GM12872 (cell line): ENCODE results near the gene TSPAN14.

Source experiments
- TF ChIP-seq, protein P1 (sequence below): IDR thresholded peaks from 3 replicates; pipeline ENCODE4 v1.5.1; 2011; ENCODE audit warnings: low read depth, mild to moderate bottlenecking, low read length, moderate library complexity; ENCODE audit not compliant: insufficient read depth

The TSPAN14 gene

DNA sequence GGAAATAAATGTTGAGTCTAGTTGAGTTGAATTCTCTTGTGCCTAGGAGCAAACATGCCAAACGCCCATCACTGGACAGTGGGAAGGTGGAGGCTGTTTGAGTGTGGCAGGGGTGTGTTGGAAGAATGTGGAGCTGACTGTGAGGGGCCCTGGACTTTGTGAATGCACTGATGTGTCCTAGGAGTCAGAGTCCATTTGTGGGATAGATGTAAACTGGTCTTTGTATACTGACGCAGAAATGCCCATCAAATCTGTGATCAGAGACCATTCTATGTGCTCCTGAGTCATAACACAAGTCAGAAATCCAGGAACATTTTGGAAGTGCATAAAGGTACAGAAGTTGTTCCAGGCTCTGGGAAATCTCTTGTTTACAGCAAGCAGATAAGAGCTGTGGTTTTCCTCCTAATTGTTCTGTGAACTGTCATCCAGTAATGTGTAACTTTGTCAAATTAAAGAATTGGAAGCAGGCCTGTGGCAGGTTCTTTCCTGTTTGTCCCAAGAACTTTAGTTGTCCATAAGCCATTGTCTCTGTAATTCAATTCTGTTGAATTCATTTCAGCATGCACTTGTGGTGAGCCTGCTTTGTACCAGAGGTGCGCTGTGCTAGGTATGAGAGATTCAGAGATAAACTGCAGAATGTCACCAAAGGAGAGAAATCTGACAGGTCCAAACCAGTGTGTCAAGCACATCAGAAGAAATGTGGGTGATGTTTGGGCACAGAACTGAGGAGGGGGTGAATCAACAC, 38.2 kb upstream of the TSPAN14 start:
- TF ChIP-seq, protein P1, sequence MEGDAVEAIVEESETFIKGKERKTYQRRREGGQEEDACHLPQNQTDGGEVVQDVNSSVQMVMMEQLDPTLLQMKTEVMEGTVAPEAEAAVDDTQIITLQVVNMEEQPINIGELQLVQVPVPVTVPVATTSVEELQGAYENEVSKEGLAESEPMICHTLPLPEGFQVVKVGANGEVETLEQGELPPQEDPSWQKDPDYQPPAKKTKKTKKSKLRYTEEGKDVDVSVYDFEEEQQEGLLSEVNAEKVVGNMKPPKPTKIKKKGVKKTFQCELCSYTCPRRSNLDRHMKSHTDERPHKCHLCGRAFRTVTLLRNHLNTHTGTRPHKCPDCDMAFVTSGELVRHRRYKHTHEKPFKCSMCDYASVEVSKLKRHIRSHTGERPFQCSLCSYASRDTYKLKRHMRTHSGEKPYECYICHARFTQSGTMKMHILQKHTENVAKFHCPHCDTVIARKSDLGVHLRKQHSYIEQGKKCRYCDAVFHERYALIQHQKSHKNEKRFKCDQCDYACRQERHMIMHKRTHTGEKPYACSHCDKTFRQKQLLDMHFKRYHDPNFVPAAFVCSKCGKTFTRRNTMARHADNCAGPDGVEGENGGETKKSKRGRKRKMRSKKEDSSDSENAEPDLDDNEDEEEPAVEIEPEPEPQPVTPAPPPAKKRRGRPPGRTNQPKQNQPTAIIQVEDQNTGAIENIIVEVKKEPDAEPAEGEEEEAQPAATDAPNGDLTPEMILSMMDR = no peak

DNA sequence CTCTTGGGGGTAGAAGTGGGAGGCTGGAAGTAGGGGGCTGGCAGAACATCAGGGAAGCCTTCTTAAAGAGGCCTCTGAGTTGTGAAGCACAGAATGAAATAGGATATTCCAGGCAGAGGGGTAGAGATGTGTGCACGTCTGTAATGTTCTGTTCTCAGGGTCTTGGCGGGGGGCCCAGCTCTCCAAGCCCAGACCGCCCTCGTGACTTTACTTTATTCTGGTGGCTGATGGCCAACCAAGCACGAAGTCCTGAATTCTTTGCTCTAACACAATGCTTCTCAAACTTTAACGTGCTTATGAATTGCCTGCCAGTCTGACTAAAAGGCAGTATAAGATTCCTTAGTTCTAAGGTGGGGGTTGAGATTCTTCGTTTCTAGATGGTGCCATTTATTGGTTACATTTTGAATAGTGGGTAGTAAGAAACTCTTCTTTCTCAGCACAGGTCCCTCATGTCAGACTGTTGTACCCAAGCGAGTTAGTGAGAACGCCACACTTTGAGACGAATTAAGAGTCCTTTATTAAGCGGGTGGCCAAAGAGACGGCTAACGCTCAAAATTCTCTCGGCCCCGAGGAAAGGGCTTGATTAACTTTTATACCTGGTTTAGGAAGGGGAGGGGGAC, 37.5 kb upstream of the TSPAN14 start:
- TF ChIP-seq, protein P1 = no peak

DNA sequence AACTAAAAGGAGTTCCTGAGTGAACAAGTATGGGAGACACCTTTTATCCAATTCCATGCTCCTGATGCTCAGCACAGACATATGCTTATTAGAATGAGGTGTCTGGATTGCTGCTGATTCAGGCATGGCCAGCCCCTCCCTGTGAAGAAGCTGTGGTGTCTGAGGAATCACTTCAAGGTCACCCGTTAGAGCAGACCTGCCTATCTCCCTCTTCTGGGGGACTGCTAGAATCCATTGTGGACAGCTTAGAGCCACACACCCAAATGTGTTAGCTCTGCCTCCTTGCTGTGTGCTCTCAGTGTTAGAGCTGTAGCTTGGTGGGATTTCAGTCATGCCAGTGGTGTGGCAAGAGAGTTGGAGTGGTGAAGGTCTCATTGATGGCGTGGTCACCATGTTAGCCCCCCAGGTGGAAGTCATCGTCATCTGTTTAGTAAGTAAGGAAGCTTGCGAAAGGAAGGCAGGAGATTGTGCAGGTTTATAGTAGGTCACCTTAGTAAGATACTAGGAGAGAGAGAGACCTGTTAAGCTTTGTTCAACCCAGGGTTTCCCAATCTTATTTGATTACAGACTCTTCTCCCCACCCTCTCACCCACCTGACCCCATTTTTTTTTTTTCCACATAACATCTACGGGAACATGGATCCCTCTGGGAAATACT, 32.9 kb upstream of the TSPAN14 start:
- TF ChIP-seq, protein P1 = no peak

DNA sequence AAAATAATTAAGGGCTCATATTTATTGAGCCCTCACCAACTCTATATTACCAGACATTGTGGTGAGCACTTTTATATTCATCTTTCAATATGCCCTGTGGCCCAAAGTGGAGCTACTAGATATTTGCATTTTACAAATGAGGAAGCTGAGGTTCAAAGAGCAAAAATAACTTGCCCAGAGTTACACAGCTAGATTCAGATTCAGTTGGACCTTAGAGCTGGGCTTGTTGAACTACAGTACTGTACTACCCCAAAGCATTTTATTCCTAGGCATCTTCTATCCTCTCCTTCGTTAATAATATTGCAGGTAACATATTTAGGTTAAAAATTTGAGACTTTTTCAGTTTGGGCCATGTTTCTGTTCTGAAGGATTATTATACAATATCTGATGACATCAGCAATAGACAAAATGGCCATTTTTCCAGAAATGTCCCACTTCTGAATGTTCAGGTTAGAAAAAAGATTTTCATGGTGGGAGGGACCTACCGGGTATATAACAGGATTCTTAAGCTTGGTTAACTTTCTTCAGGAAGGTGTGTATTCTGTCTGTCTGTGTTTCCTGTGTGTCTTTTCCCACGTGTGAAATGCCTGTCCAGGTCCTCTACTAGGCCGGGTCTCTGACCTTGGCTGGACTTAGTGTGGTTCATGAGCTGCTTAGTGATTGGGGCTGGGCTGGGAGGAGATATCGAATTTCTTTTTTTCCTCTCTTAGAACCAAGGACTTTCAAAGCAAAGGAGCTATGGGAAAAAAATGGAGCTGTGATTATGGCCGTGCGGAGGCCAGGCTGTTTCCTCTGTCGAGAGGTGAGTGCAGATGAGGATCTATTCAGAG, 32.2 kb upstream of the TSPAN14 start:
- TF ChIP-seq, protein P1 = no peak

DNA sequence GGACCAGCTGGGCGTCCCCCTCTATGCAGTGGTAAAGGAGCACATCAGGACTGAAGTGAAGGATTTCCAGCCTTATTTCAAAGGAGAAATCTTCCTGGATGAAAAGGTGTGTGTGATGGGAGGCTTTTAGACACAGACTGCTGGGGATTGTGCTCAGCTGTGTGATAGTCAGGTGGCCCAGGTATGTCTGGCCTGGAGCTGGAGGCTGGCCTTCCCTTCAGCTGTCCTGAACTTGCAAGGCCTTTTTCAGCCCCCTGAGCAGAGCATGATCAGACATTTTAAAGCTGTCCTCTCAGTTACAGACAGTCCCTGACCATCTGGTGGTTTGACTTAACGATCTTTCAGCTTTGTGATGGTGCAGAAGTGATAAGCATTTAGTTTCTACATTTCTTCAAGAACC, 28.2 kb upstream of the TSPAN14 start:
- TF ChIP-seq, protein P1 = no peak

DNA sequence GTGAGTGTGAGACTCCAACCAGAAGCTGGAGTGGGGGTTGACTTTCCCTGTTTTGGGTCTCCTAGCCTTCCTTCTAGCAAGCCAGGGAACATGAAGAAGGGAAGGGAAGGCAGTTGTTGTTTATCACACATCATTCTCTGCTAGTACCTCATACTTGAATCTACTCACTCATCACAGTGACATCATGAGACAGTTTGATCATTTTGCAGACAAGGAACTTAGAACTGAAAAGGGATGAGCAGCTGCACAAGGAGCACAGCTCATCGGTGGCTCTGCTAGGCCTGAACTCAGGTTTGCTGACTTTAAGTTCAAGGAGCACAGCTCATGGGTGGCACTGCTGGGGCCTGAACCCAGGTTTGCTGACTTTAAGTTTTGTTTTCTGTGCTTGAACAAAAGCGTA, 26.6 kb upstream of the TSPAN14 start:
- TF ChIP-seq, protein P1 = no peak

DNA sequence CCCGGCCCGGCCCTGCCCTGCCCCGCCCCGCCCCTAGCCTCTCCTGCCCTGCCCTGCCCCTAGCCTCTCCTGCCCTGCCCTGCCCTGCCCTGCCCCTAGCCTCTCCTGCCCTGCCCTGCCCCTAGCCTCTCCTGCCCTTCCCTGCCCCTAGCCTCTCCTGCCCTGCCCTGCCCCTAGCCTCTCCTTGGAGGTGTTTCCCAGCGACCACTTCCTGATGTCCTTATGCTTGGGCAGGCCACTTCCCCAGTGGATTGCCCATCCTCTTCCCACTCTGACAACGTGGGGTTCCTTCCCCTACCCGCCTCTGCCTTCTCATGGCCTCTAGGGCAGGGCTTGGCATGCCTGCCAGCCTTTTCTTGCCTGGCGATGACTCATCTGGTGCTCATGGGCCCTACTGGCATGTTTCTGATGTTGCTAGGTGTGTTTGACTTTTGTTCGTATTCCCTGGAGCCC, 24.6 kb upstream of the TSPAN14 start:
- TF ChIP-seq, protein P1 = no peak
